OCI-LY1 (cell line): ENCODE results near the gene TANC1.

Experiments used
- H2AFZ ChIP-seq: fragments of 200-600 bp; sonication (generic), shearing (Covaris generic); 2 replicates; pipeline ENCODE4 v1.6.0; 2014; ENCODE audit warnings: antibody characterized with exemption, mild to moderate bottlenecking, low read length
- H3F3A ChIP-seq: fragments of 200-600 bp; sonication (generic), shearing (Covaris generic); 2 replicates; pipeline ENCODE4 v1.6.0; 2014; ENCODE audit warnings: mild to moderate bottlenecking, antibody characterized with exemption, low read length, moderate library complexity; ENCODE audit not compliant: insufficient read depth
- H3K27ac ChIP-seq: fragments of 200-600 bp; sonication (generic); 2 replicates; pipeline ENCODE4 v1.5.1; 2014; ENCODE audit warnings: low read length, mixed run types, mild to moderate bottlenecking, low read depth; ENCODE audit not compliant: poor library complexity, severe bottlenecking
- H3K27me3 ChIP-seq: fragments of 200-600 bp; sonication (generic); 2 replicates; pipeline ENCODE4 v1.6.0; 2014; ENCODE audit warnings: antibody characterized with exemption, mild to moderate bottlenecking, low read length, moderate library complexity; ENCODE audit not compliant: insufficient read depth
- H3K36me3 ChIP-seq: fragments of 200-600 bp; sonication (generic); 2 replicates; pipeline ENCODE4 v1.6.1; 2014; ENCODE audit warnings: mild to moderate bottlenecking, antibody characterized with exemption, low read length, moderate library complexity, mixed read lengths; ENCODE audit not compliant: insufficient read depth
- H3K4me1 ChIP-seq: fragments of 200-600 bp; sonication (generic); 2 replicates; pipeline ENCODE4 v1.5.1; 2014; ENCODE audit warnings: mild to moderate bottlenecking, low read length, moderate library complexity; ENCODE audit not compliant: insufficient read depth, severe bottlenecking
- H3K4me2 ChIP-seq: fragments of 200-600 bp; sonication (generic), shearing (Covaris generic); 2 replicates; pipeline ENCODE4 v1.6.1; 2014; ENCODE audit warnings: low read length
- H3K4me3 ChIP-seq: fragments of 200-600 bp; sonication (generic); 2 replicates; pipeline ENCODE4 v1.5.1; 2014; ENCODE audit warnings: low read length, low read depth, mild to moderate bottlenecking, mixed read lengths; ENCODE audit not compliant: poor library complexity, severe bottlenecking
- H3K79me2 ChIP-seq: fragments of 200-600 bp; shearing (Covaris generic); 2 replicates; pipeline ENCODE4 v1.6.1; 2016; ENCODE audit warnings: mixed run types, low read length, mixed read lengths; ENCODE audit not compliant: insufficient read depth
- H3K9ac ChIP-seq: fragments of 200-600 bp; sonication (generic), shearing (Covaris generic); 2 replicates; pipeline ENCODE4 v1.6.1; 2014; ENCODE audit warnings: mild to moderate bottlenecking, low read length, mixed read lengths
- H3K9me2 ChIP-seq: fragments of 200-600 bp; sonication (generic), shearing (Covaris generic); 2 replicates; pipeline ENCODE4 v1.6.1; 2014; ENCODE audit warnings: low read depth, mild to moderate bottlenecking, low read length, mixed read lengths
- H3K9me3 ChIP-seq: fragments of 200-600 bp; shearing (Covaris generic); 2 replicates; pipeline ENCODE4 v1.6.1; 2014; ENCODE audit warnings: low read length, mixed read lengths
- H4K20me1 ChIP-seq: fragments of 200-600 bp; sonication (generic), shearing (Covaris generic); 2 replicates; pipeline ENCODE4 v1.6.0; 2016; ENCODE audit warnings: mild to moderate bottlenecking, low read length; ENCODE audit not compliant: insufficient read depth
- CTCF ChIP-seq: fragments of 200-600 bp; sonication (generic), shearing (Covaris generic); IDR thresholded peaks from 2 replicates; pipeline ENCODE4 v1.5.1; 2017; ENCODE audit warnings: mild to moderate bottlenecking, antibody characterized with exemption, low read length, moderate library complexity, mixed read lengths
- EZH2 ChIP-seq: fragments of 200-600 bp; sonication (generic), shearing (Covaris generic); IDR thresholded peaks from 2 replicates; pipeline ENCODE4 v1.8.0; 2017; ENCODE audit warnings: borderline replicate concordance, mixed run types, mild to moderate bottlenecking, antibody characterized with exemption, low read length, moderate library complexity, mixed read lengths

Gene TANC1

GRCh38 chr2:159196393-159196925, 228.0 kb downstream of the TANC1 start:
- Histone ChIP-seq H3K9ac (no peak overlapping the region), H3K27ac (no peak overlapping the region), H2AFZ (no peak overlapping the region), H3K4me1 (no peaks in the 10 kb centered on the region), H4K20me1 (no peaks in the 10 kb centered on the region), H3K79me2 (no peaks in the 10 kb centered on the region), H3K9me3 (no peaks in the 10 kb centered on the region), H3K9me2 (no peaks in the 10 kb centered on the region), H3F3A (no peaks in the 10 kb centered on the region), H3K4me2 (no peak overlapping the region), H3K27me3 (peaks cover 3% of the 10 kb centered on the region; the same call in 1 of the 2 replicates), H3K36me3 (no peaks in the 10 kb centered on the region), H3K4me3 (no peak overlapping the region)
- TF ChIP-seq EZH2 (no peak), CTCF (no peak)

GRCh38 chr2:159199236-159199635, 230.8 kb downstream of the TANC1 start:
- Histone ChIP-seq H3K9me3 (no peaks in the 10 kb centered on the region), H2AFZ (no peak overlapping the region), H3F3A (no peaks in the 10 kb centered on the region), H4K20me1 (no peaks in the 10 kb centered on the region), H3K27me3 (peaks cover 3% of the 10 kb centered on the region; the same call in 1 of the 2 replicates), H3K36me3 (no peaks in the 10 kb centered on the region), H3K79me2 (no peaks in the 10 kb centered on the region), H3K4me3 (no peak overlapping the region), H3K4me1 (no peaks in the 10 kb centered on the region), H3K9me2 (no peaks in the 10 kb centered on the region), H3K9ac (no peak overlapping the region), H3K27ac (no peak overlapping the region), H3K4me2 (no peak overlapping the region)
- TF ChIP-seq EZH2 (no peak), CTCF (no peak)

- Histone ChIP-seq H3K4me3 (no peak overlapping the region), H3K27ac (no peak overlapping the region), H3F3A (no peaks in the 10 kb centered on the region), H3K9ac (no peak overlapping the region), H3K27me3 (peaks cover 3% of the 10 kb centered on the region; the same call in 1 of the 2 replicates), H3K79me2 (no peaks in the 10 kb centered on the region), H3K9me3 (no peaks in the 10 kb centered on the region), H3K4me1 (no peaks in the 10 kb centered on the region), H3K9me2 (no peaks in the 10 kb centered on the region), H2AFZ (no peak overlapping the region), H4K20me1 (no peaks in the 10 kb centered on the region), H3K4me2 (no peak overlapping the region), H3K36me3 (no peaks in the 10 kb centered on the region)
- TF ChIP-seq CTCF (no peak), EZH2 (no peak)
Measured at GRCh38 chr2:159199761-159200465, 231.5 kb downstream of the TANC1 start.
